ENCODE data around the gene RNU2-63P.
"Not testable (repeated sequence)": the region's sequence is repeated elsewhere in the genome, so short reads cannot be mapped to it uniquely, and the experiment has no call there.

RNU2-63P gene

DNA sequence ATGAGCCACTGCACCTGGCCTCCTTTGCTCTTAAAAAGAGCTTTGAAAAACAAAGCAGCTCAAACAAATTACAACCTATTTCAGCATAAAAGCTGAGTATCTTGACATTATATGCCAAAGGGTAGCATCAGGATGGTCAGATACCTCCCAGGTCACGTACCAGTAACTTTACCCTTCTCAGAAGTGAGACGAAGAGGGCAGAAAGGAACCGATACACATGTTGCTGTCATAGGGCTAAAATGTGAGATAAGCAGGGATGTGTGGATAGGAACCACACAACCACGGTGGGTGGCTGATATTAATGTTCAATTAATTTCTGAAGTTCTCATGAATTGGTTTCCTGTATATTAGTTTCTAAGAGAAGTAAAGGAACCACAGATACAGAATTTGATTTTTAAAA is 12.6 kb upstream of the RNU2-63P start:
- no peak for DNase-seq (ENCODE audit: low read depth)

GRCh38 chr2:88027697-88028389 is 11.5 kb upstream of the RNU2-63P start:
- DNase-seq (ENCODE audit: low read depth) = no peak

DNA sequence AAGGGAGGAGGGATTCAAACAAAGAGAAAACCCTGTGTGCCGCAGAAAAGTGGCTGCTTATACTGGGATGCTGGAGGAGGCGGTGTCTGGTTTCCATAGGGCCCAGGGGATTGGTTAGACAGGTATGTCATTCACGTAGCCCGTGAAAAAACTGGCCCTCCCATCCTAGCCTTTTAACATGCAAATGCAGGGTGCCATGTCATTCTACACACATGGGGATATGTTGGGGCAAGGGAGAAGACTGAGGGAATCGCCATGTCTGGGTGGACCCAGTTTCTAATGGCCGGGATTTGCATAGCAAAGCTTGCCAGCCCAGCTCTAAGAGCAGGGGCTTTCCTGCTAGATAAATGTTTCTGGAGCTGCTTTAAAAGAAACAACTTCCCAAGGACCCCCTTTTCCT is 8.2 kb upstream of the RNU2-63P start:
- no peak for DNase-seq (ENCODE audit: low read depth)

DNA sequence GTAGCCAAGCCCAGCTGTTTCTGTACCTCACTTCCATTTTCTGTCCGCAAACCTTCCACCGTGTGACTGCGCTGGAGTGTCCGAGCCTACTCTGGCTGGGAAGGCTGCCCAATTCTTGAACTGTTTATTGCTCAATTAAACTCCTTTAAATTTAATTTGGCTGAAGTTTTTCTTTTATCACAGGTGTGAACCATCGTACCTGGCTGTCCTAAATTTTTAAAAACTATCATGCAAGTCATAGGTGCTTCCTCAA is 6.2 kb upstream of the RNU2-63P start:
- no peak for DNase-seq (ENCODE audit: low read depth)

DNA sequence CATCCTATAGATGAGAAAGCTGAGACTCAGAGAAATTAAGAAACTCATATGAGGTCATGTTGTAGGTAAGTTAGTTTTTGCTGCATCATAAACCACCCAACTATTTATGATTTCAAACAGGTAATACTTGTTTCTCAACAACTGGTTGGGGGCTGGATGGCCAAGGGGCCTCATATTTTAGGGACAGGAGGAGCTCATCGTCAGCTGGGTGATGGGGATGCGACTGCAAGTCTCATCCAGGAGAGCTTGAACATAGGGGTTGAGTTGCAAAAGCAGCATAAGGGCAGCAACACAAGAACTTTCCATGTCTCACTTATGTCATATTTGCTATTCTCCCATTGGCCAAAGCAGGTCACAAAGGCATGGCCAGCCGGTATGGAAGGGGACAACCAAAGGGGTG is 3.6 kb upstream of the RNU2-63P start:
- no peak for DNase-seq (ENCODE audit: low read depth)

GRCh38 chr2:88018909-88019308 is 2.6 kb upstream of the RNU2-63P start:
- DNase-seq (ENCODE audit: low read depth) = no peak

GRCh38 chr2:88018077-88018805 is 1.9 kb upstream of the RNU2-63P start:
- not testable (repeated sequence) for DNase-seq (ENCODE audit: low read depth)

GRCh38 chr2:88017780-88018038 is 1.4 kb upstream of the RNU2-63P start:
- DNase-seq (ENCODE audit: low read depth) = not testable (repeated sequence)

- no peak for DNase-seq (ENCODE audit: low read depth)
Observed at GRCh38 chr2:88016960-88017779, 823 bp upstream of the RNU2-63P start.

- DNase-seq (ENCODE audit: low read depth) = no peak
Observed at GRCh38 chr2:88011011-88011410, 5.3 kb downstream of the RNU2-63P start.

DNA sequence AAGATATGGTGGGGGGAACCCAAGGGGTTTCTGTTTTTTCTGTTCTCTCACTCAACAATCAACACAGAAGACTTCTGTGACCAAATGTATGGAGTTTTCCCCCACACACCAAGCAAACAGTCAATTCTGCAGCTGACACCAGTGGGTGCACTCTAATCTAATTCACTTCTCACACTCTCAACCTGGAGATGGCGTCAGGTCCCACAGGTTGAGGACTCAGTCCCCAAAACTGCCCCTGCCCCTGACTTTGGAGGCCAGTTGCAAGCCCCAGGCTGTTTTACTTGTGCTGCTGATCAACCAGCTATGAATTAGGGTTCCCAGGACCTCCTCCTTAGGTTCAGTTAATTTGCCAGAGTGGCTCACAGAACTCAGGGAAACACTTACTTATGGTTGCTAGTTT is 6.2 kb downstream of the RNU2-63P start:
- no peak for DNase-seq (ENCODE audit: low read depth)

GRCh38 chr2:88006912-88007439 is 9.4 kb downstream of the RNU2-63P start:
- DNase-seq (ENCODE audit: low read depth) = no peak

- no peak for DNase-seq (ENCODE audit: low read depth)
Observed at GRCh38 chr2:88005776-88006175, 10.6 kb downstream of the RNU2-63P start.

DNA sequence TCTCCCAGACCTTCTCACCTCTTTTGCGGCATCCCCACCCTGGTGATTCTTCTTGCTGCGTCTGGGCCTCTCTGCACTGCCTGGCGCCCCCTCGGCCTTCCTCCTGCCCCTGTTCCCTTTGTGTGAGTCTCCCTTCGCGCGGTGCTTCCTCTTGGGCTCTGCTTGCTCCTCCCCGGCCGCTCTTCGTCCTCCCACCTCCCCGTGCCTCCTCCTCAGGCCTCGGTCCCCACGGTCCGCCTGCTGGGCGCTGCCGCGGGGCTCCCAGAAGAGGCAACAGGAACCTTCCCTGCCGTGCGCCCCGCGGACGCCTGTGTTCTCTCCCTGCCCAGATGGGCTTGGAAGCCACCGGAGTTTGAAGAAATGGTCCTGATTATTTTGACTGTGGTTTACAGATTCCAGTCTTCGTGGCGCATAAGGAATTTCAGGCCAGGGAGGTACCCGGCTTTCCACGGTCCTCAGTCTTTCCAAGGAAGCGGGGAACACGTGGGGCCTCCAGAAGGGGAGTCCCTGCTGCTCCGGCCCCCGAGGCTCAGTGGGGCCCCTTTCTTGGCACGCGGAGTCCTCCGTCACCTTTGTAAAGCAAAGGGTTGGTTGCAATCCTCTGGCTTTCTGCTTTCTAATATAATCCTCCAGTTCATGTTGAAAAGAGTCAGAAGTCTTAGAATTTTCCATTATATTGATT is 13.1 kb downstream of the RNU2-63P start:
- no peak for DNase-seq (ENCODE audit: low read depth)

- DNase-seq (ENCODE audit: low read depth) = no peak
Observed at GRCh38 chr2:88002359-88002707, 14.0 kb downstream of the RNU2-63P start.

DNA sequence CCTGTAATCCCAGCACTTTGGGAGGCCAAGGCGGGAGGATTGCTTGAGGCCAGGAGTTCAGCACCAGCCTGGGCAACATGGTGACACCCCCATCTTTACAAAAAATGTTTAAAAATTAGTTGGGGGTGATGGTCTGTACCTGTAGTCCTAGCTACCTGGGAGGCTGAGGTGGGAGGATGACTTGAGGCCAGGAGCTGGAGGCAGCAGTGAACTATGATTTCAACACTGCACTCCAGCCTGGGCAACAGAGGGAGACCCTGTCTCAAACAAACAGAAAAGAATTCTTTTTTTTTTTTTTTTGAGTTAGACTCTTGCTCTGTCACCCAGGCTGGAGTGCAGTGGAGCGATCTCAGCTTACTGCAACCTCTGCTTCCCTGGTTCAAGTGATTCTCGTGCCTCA is 15.9 kb downstream of the RNU2-63P start:
- not testable (repeated sequence) for DNase-seq (ENCODE audit: low read depth)

- no peak for DNase-seq (ENCODE audit: low read depth)
Observed at GRCh38 chr2:87996570-87996969, 19.8 kb downstream of the RNU2-63P start.

DNA sequence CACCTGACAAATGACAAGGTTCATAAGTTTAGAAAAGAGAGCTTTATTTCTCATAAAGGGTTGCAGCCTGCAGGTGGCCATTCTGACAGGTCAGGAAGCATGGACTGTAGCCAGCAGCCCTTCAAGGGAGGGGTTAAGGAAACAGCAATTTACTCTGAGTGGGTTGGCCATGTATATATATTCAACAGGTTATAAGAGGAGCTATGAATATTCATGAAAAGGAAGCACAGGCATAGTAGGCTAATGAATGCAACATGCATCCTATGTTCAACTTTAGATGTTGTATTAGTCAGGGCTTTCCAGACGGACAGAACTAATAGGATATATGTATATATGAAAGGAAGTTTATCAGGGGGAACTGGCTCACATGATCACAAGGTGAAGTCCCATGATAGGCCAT is 20.6 kb downstream of the RNU2-63P start:
- no peak for DNase-seq (ENCODE audit: low read depth)

- not testable (repeated sequence) for DNase-seq (ENCODE audit: low read depth)
Observed at GRCh38 chr2:87994304-87994850, 22.0 kb downstream of the RNU2-63P start.

- not testable (repeated sequence) for DNase-seq (ENCODE audit: low read depth)
Observed at GRCh38 chr2:87992569-87992968, 23.8 kb downstream of the RNU2-63P start.

GRCh38 chr2:87987473-87987872 is 28.9 kb downstream of the RNU2-63P start:
- DNase-seq (ENCODE audit: low read depth) = not testable (repeated sequence)

GRCh38 chr2:87985902-87986301 is 30.4 kb downstream of the RNU2-63P start:
- not testable (repeated sequence) for DNase-seq (ENCODE audit: low read depth)
